ENCODE data around the gene TNFRSF4.

The TNFRSF4 gene

GRCh38 chr1:1245817-1246576, 32.0 kb upstream of the TNFRSF4 start:
- DNase-seq, result no peak
- intact Hi-C loops (cut with DNase I), result no loop called here

- DNase-seq, result no peak
- intact Hi-C loops (cut with DNase I), result no loop called here
Measured at GRCh38 chr1:1245178-1245816, 31.3 kb upstream of the TNFRSF4 start.

- intact Hi-C loops (cut with DNase I), result no loop called here
- DNase-seq, result no peak
Measured at GRCh38 chr1:1244192-1244811, 30.3 kb upstream of the TNFRSF4 start.

- intact Hi-C loops (cut with DNase I), result no loop called here
- no peak for DNase-seq
Measured at GRCh38 chr1:1243807-1244191, 29.8 kb upstream of the TNFRSF4 start.

- DNase-seq, result no peak
- intact Hi-C loops (cut with DNase I), result no loop called here
Measured at GRCh38 chr1:1243266-1243660, 29.3 kb upstream of the TNFRSF4 start.

- DNase-seq, result no peak
- intact Hi-C loops (cut with DNase I), result no loop called here
Measured at GRCh38 chr1:1242461-1243265, 28.7 kb upstream of the TNFRSF4 start.

- DNase-seq, result no peak
- intact Hi-C loops (cut with DNase I), result no loop called here
Measured at GRCh38 chr1:1241588-1242219, 27.8 kb upstream of the TNFRSF4 start.

- intact Hi-C loops (cut with DNase I), result no loop called here
- no peak for DNase-seq
Measured at GRCh38 chr1:1240822-1241587, 27.1 kb upstream of the TNFRSF4 start.

GRCh38 chr1:1240348-1240732, 26.4 kb upstream of the TNFRSF4 start:
- intact Hi-C loops (cut with DNase I), result no loop called here
- DNase-seq, result no peak

GRCh38 chr1:1239614-1240347, 25.8 kb upstream of the TNFRSF4 start:
- intact Hi-C loops (cut with DNase I), result no loop called here
- DNase-seq, result no peak

GRCh38 chr1:1239227-1239613, 25.3 kb upstream of the TNFRSF4 start:
- DNase-seq, result no peak
- intact Hi-C loops (cut with DNase I), result no loop called here

GRCh38 chr1:1238702-1239178, 24.8 kb upstream of the TNFRSF4 start:
- DNase-seq, result no peak
- intact Hi-C loops (cut with DNase I), result no loop called here

- intact Hi-C loops (cut with DNase I), result no loop called here
- DNase-seq, result no peak
Measured at GRCh38 chr1:1237874-1238701, 24.1 kb upstream of the TNFRSF4 start.

GRCh38 chr1:1236945-1237873, 23.3 kb upstream of the TNFRSF4 start:
- intact Hi-C loops (cut with DNase I), result no loop called here
- DNase-seq, result no peak

GRCh38 chr1:1236176-1236763, 22.3 kb upstream of the TNFRSF4 start:
- intact Hi-C loops (cut with DNase I), result no loop called here

GRCh38 chr1:1235016-1235744, 21.2 kb upstream of the TNFRSF4 start:
- no peak for DNase-seq
- intact Hi-C loops (cut with DNase I), result no loop called here

More at GRCh38 chr1:1236176-1236763, 22.3 kb upstream of the TNFRSF4 start:
- DNase-seq, result no peak
